HG03159 (cell line): ENCODE data around the gene SERTAD3.
"Not testable (repeated sequence)": the region's sequence is repeated elsewhere in the genome, so short reads cannot be mapped to it uniquely, and the experiment has no call there.

Experiments
- ATAC-seq: cut with Tn5 transposase; IDR thresholded peaks from one replicate; pipeline ENCODE4 v1.9.1; 2021; ENCODE audit warnings: mild to moderate bottlenecking, moderate library complexity; ENCODE audit not compliant: unreplicated experiment

The SERTAD3 gene, protein sequence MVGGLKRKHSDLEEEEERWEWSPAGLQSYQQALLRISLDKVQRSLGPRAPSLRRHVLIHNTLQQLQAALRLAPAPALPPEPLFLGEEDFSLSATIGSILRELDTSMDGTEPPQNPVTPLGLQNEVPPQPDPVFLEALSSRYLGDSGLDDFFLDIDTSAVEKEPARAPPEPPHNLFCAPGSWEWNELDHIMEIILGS

DNA sequence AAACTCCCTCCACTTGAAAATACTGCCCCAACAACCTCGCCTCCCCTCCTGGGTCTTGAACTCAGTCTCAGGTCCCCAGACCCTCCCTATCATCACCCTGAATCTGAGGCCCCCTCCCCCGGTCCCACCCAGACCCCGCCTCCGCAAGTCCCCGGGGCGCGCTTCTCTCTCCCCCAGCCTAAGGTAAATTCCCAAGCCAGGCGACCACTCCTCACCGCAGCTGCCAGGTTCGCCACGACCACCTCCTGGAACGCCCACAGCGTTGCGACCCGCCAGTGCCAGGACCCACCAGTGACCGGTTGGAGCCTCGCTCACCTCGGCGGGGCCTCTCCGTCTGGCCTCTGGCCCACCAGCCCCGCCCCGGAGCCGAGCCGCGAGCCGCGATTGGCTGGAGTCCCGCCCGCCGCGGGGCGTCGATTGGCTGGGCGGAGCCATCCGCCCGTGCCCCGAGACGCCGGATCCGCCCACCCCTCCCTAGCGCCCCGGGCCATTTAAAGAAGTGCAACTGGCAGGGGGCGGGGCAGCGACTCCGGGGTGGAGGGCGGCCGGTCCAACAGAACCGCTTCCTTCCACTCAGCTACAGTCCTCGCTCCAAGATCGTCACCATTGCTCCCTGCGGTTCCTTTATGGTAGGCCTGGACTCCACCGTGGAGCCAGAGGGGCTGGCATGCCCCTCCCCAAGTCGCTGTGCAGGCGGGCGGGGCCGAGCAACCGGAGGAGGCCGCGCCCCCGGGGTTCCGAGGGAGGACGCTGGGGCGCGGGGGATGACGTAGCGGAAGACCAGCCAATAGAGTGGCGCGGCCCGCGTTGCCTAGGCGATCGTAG lies at the start of gene SERTAD3:
TSS of gene SERTAD3 (minus strand) at position 336 of the 825 bp plus-strand sequence. CDS start 2,255 bp downstream, outside the sequence.
- ATAC-seq = peak; percentile 66

DNA sequence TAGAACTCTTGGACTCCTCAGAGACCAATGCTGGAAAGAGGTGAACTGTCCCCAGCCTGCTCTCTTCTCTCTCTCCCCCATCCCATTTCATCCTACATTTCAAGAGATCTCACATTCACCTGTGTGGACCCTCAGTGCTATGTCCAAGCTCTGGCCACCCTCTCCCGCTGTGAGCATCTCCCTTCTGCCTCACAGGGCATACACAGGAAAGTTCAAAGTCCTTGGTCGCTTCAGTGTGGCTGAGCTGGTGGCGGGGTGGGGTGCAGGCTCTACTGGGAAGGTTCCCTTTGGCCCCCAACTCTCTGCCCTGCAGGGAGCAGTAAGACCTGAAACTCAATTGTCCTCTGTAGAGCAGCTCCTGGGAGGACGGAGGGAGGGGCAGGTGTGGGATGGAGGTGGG lies 49.6 kb upstream of the SERTAD3 start:
- no peak for ATAC-seq

DNA sequence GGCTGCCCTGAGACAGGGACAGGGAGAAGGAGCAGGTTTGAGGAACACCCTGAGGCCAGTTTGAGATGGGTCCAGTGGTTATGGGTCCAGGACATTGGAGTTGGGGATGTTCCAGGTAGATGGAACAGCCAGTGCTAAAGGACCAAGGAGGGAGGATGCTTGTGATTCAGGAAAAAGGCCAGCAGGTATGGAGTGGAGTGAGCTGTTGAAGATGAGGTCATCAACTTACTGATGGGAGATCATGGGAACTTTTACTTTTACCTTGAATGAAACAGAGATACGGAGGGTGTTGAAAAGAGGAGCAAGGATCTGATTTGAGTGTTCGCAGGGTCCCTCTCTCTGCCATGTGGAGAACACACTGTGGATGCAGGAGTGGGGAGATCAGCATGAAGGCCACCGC lies 48.1 kb upstream of the SERTAD3 start:
- ATAC-seq = no peak

DNA sequence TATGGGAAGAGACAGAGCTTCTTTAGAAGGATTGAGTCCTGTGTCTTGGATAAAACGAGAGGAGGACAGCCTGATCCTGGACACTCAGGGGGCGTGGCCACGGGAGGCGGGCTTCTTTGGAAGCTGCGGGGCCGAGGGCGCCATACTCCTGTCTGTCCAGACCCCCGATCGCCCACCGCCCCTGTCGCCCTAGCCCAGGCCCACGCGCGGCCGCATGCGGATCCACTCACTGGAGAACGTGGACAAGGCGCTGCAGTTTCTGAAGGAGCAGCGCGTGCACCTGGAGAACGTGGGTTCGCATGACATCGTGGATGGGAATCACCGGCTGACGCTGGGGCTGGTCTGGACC lies 45.7 kb upstream of the SERTAD3 start:
- ATAC-seq = no peak

DNA sequence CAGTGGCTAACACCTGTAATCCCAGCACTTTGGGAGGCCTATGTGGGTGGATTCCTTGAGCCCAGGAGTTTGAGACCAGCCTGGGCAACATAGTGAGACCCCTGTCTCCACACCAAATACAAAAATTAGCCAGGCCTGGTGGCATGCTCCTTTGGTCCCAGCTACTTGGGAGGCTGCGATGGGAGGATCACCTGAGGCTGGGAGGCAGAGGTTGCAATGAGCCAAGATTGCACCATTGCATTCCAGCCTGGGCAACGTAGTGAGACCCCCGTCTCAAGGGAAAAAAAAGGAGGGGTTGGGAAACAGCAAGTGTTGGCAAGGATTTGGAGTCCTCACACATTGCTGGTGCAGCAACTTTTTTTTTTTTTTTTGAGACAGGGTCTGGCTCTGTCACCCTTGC lies 41.9 kb upstream of the SERTAD3 start:
- ATAC-seq = no peak

DNA sequence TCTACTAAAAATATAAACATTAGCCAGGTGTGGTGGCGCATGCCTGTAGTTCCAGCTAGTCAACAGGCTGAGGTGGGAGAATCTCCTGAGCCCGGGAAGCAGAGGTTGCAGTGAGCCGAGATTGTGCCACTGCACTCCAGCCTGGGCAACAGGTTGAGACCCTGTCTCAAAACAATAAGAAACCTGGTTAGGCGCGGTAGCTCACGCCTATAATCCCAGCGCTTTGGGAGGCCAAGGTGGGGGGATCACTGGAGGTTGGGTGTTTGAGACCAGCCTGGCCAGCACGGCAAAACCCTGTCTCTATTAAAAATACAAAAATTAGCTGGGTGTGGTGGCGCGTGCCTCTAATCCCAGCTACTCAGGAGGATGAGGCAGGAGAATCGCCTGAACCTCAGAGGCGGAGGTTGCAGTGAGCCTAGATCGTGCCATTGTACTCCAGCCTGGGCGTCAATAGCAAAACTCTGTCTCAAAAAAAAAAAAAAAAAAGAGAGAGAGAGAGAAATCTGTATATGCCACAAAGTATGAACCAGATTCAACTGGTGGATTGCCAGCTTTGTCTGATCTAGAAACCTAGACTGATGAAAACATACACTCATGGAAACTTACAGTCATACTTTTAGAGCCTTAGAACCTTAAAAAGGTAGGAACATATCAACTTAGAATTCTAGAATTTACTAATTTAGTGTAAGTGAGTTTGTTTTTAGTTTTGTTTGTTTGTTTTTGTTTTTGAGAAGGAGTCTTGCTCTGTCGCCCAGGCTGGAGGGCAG lies 31.9 kb upstream of the SERTAD3 start:
- not testable (repeated sequence) for ATAC-seq

DNA sequence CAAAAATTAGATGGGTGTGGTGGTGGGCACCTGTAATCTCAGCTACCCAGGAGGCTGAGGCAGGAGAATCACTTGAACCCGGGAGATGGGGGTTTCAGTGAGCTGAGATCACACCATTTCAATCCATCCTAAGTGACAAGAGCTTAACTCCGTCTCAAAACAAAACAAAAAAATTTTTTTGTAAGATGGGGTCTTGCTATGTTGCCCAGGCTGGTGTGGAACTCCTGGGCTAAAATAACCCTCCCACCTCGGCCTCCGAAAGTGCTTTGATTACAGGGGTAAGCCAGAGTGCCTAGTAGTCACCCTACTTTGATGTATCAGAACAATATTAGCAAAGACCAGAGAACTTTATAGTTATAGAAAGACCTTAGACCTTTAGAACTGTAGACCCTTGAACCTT lies 30.6 kb upstream of the SERTAD3 start:
- ATAC-seq = no peak

DNA sequence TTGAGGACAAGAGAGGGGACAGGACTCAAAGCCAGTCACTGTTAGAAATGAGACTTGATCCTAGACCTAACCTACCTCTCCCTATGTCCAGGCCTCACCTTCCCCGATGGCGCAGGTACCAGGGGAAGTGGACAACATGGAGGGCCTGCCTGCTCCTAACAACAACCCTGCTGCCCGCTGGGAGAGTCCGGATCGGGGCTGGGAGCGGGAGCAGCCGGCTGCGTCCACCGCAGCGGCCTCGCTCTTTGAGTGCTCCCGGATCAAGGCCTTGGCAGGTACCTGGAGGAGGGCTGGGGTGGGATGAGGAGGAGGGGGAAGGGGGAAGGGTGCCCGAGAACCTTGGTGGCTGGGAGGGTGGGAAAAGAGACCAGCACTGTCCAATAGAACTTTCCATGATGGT lies 28.4 kb upstream of the SERTAD3 start:
- no peak for ATAC-seq

DNA sequence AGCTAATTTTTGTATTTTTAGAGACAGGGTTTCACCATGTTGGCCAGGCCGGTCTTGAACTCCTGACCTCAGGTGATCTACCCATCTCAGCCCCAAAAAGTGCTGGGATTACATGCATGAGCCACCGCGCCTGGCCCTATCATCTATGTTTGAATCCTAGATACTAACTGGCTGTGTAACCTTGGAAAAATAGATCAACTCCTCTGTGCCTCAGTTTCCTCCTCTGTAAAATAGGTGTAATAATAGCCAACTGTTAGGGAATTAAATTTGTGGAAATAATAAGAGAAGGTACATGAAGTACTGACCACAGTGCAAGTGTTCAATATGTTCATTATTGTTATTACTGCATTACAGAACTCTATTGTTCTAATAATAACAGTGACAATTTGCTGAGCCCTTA lies 27.0 kb upstream of the SERTAD3 start:
- ATAC-seq = no peak

DNA sequence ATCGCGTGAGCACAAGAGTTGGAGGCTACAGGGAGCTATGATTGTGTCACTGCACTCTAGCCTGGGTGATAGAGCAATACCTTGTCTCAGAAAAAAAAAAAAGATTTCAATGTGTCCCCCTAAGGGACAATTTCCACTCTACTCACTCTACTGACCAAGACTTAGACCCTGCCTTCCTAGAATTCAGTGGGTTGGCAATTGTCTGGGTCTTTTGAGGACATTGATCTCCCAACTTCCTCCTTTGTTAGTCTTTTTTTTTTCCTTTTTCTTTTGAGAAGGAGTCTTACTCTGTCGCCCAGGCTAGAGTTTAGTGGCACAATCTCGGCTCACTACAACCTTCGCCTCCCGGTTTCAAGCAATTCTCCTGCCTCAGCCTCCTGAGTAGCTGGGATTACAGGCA lies 24.9 kb upstream of the SERTAD3 start:
- no peak for ATAC-seq

DNA sequence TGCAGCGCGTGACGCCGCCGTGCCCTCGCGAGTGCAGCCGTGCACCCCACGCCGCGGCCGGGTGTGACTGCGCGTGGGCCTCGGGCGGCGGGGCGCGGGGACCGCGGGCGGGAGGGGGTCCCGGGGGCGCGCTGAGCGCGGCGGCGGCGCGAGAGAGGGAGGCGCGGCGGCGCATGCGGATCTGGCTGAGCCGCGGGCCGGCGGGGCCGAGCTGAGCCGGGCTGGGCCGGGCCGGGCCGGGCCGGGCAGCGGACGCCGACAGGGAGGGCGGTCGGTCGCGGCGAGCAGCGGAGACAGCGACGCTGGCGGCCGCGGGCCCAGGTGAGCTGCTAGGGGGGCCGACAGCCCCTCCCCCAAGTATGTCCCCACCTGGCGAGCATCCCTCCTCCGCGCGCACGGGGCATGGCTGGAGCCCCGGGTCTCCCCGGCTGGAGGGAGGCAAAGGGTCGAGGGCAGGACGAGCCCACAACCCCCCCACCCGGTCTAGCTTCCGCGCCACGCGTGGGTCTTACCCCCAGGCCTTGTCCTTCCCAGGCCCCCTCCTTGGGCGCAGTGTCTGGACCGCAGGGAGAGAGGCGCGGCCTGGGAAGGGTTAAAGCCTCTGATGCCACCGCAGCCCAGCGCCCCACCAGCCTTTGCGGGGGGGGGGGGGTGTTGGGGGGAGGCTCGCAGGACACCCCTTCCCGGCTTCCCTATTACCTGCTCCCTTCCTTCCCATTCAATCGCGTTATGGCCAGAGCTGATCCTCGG lies 23.0 kb upstream of the SERTAD3 start, which contains the start of gene SPTBN4:
TSS of gene SPTBN4 (plus strand) at position 17 of the 750 bp plus-strand sequence. CDS start 5,621 bp downstream, outside the sequence.
- ATAC-seq = no peak

DNA sequence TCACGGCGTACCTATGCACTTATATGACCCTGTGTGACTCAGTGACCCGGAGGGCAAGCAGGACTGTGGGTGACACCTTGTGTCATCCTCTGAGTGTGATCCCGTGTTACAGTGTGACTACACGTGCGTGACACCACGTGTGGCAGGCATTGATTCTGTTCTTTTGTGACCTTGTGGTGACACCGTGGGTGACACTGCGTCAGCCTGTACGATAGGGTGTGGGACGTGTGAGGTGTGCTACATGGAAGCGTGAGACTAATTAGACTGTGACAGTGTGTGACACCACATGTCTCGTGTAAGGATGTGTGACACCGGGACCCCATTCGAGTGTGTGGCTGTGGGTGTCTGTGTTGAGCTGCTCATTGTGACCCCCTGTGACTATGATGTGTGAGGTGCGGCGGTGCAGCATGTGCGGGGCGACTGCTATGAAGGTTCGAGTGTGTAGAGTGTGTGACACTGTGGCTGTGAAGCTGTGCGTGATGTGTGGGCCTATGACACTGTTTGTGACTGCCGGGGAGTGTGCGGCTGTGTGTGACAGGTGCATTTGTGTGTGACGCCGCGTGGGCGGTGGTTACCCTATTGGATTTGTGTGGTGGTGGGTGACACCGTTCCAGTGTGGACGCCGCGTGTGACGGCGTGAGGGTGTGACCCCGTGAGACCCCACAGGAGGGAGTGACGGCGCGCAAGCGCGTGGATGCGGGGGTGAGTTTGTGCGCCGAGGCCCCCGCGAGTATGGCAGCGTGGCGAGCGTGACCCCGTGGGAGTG lies 22.3 kb upstream of the SERTAD3 start:
- ATAC-seq = no peak

DNA sequence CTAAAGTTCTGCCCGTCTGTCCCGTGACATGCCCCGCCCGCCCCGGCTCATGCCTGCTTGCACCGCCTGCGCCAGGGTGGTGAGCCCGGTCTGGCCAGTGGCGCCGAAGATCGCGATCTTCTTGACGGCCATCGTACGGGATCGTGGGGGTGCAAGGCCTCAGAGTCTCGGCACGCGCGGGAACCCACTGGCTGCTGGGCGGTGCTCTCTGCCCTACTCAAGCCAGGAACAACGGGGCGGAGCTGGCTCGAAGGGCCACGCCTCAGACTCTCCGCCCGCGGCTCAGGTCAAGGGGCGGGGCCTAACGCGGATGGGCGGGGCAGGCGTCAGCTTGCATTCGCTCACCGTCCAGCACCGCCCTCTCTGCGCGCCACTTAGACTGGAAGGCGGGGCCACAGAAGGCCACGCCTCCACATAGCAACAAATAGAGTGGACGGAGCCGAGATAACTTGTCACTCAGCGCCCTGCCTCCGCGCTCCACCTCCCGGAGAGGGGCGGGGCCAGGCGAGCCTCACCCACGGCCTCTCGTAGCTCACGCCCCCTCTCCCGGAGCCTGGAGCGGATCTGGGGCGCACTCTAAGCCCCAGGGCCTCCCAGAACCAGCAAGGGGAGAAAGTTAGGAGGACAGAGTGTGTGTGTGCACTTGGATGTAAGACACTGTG lies 21.6 kb upstream of the SERTAD3 start, which contains the start of gene BLVRB:
TSS of gene BLVRB (minus strand) at position 189 of the 662 bp plus-strand sequence. CDS start at position 132, 57 bp downstream.
- ATAC-seq = peak; percentile 80

DNA sequence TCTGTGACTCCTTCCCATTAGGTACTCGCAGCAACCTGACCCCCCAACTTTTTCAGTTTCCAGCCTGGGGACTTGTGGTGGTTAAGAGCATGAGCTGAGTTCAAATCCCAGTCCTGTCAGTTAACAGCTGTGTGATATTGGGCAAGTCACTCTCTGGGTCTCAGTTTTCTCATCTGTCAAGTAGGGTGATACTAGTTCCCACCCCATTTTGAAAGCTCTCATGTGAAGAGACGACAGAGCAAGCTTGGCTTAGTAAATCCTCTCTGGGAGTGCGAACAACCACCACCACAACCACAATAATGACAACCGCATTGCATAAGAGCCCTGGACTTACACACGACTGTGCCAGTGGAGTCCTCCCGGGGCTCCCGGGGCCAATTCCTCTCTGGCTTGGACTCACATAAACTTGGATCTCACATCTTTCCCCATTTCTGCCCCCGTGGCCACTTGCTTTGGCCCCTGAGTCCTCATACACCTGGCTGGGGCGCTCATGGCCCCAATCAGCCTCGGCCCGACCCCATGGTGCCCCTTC lies 21.0 kb upstream of the SERTAD3 start:
- ATAC-seq = no peak

DNA sequence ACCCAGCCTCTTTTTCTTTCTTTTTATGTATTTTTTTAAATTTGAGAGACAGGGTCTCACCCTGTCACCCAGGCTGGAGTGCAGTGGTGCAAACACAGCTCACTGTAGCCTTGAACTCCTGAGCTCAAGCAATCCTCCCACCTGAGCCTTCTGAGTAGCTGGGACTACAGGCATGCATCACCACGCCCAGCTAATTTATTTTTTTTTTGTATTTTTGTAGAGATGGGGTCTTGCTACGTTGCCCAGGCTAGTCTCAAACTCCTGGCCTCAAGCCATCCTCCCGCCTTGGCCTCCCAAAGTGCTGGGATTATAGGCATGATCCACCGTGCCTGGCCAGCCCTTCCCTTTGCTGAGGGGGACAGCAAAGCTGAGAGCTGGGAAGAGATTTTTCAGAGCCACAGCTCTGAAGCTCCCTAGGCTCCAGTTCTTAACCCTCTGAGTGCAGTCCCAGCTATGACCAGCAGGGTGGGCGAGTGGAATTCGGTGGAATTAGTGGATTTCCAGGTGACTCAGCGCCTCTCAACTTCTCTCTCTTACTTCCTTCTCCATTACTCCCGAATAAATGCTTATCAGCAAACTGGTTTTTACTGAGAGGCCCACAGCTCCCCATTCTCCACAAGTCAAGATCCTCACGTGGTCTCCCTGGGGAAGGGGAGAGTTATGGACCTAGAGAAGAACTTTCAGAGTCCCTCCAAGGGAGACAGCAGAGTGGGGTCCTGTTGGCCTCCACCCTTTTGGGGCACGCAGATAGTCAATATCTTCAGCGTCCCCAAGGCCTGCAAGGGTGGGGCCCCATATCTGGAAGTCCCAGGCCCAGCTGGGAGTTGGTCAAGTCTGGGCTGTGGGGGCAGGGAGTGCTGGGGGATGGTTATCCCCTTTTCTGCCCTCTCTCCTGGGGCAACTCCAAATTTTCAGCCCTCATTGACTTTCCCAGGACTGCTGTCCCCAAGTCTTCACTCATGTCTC lies 20.2 kb upstream of the SERTAD3 start:
- no peak for ATAC-seq

DNA sequence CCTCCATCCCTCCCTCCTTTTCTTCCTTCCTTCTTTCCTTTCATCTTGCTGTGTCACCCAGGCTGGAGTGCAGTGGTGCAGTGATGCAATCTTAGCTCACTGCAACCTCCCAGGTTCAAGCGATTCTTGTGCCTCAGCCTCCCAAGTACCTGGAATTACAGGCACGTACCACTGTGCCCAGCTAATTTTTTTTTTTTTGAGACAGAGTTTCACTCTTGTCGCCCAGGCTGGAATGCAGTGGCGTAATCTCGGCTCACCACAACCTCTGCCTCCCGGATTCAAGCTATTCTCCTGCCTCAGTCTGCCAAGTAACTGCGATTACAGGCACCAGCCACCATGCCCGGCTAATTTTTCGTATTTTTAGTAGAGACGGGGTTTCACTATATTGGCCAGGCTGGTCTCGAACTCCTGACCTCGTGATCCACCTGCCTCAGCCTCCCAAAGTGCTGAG lies 19.5 kb upstream of the SERTAD3 start:
- ATAC-seq = not testable (repeated sequence)

DNA sequence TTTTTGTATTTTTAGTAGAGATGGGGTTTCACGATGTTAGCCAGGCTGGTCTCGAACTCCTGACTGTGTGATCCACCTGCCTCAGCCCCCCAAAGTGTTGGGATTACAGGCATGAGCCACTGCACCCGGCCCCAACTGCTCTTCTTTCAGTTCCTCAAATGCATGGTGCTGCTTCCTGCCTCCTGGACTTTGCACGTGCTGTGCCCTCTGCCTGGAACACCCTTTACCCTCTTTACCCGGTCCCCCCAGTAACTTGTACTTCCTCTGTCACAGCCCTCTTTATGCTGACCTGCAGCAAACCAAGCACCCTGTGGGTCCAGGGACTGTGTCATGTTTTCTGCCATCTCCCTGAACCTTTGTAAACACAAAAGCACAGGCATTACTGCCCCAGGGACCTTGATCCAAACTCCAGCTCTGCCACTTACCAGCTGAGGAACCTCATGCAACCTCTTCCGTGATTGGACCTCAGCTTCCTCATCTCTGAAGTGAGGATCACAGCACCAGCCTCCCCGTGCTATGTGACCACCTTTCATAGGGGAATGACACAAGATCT lies 17.6 kb upstream of the SERTAD3 start:
- no peak for ATAC-seq

DNA sequence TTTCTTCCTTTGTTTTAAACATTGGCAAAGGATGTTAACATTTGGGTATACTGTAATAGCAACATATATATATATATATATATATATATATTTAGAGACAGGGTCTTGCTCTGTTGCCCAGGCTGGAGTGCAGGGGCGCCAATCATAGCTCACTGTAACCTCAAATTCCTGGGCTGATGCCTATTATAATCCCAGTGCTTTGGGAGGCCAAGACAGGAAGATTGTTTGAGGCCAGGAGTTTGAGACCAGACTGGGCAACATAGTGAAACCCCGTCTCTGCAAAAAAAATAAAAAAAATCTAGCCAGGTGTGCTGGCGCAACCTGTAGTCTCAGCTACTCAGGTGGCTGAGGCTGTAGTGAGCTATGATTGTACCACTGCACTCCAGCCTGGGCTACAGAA lies 16.1 kb upstream of the SERTAD3 start:
- no peak for ATAC-seq
